GM21526 (cell line): ENCODE results near the gene GABBR1.
"Not testable (repeated sequence)": the region's sequence is repeated elsewhere in the genome, so short reads cannot be mapped to it uniquely, and the experiment has no call there.

ENCODE experiments used
- ATAC-seq: cut with Tn5 transposase; IDR thresholded peaks from one replicate; pipeline ENCODE4 v1.9.1; 2021; ENCODE audit warnings: moderate library complexity; ENCODE audit not compliant: unreplicated experiment, low FRiP score

The GABBR1 gene

DNA sequence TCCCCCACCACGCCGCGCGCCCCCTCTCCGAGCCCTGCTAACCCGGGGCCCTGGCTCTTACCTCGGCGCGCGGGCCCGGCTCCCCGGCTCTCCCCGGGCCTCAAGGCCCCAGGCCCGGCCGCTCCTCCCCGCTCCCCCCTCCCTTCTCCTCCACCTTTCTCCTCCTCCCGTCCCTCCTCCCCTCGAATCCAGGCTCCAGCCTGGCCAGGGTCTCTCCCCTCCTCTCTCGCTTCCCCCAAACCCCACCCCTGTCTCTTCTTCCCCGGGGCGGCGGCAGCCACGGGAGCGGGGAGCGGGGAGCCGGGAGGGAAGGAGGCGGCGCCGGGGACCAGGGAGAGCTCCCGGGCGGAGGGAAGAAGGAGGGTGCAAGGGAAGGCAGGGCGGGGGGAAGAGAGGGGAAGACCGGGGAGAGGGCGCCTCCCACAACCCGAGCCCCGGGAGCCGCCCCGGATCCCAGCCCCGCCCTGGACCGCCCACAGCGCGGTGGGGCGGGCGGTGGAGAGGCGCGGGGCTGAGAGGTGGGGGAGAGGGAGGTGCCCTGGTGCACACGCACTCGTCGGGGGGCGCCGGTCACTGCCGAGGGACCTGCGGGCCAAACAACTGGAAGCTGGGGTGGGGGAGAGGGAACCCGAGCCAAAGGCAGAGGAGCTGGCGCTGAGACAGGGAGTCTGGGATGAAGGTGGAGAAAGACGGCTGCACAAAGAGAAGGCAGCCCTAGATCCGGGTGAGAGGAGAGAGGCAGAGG is at the start of gene GABBR1:
Gene GABBR1, minus strand, starts transcription at position 395 of the 745 bp plus-strand sequence. CDS start 798 bp downstream, outside the sequence.
- ATAC-seq: no peak

DNA sequence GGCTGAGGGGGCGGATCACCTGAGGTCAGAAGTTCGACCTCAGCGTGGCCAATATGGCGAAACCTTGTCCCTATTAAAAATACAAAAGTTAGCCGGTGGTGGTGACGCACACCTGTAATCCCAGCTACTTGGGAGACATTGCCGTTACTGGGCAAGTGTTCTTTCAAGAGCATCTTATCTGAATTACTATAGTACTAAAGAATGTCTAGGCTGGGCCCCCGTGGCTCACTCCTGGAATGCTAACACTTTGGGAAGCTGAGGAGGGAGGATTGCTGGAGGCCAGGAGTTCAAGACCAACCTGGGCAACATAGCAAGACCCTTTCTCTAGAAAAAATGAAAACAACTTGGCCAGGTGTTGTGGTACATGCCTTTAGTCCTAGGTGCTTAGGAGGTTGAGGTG is 48.8 kb upstream of the GABBR1 start:
- no peak for ATAC-seq

DNA sequence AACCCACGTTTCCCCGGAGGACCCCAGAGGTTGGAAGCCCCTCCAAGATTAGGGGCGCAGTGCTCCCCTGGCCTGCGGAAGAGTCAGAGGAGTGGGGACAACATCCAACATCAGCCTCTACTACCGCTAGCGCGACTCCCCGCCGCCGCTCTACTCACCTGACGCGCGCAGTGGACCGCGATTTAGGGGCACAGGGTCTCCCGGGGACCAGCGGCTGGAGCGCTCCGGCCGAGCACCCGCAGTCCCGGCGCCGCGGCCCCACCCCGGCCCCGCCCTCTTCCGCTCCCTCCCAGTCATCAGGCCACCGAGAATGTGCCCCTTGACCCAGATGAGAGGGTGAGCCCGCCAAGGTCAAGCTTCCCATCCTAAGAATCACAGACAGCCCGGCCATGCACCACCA is 47.9 kb upstream of the GABBR1 start, which contains the start of gene ZFP57:
Gene ZFP57, minus strand, starts transcription at position 249 of the 400 bp plus-strand sequence. CDS start 4,149 bp downstream, outside the sequence.
- no peak for ATAC-seq

DNA sequence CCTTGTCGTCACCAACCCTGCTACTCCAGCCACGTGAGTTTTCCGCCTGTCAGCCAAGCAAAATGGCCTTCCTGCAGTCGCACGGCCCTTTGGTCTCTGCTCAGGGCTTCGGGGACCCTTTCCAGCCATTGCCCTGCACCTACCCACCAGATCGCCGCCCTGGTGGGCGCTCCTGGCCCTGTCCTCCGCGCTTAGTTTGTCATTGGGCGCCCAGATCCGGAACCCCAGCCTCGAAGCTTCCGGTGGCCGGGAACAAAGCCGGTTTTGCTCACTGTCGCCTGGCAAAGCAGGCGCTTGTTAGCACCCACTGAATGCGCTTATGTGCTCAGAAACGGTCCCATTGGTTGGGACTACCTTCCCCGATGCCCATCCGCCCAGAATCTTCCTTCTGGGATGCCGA is 47.4 kb upstream of the GABBR1 start:
- ATAC-seq: no peak

DNA sequence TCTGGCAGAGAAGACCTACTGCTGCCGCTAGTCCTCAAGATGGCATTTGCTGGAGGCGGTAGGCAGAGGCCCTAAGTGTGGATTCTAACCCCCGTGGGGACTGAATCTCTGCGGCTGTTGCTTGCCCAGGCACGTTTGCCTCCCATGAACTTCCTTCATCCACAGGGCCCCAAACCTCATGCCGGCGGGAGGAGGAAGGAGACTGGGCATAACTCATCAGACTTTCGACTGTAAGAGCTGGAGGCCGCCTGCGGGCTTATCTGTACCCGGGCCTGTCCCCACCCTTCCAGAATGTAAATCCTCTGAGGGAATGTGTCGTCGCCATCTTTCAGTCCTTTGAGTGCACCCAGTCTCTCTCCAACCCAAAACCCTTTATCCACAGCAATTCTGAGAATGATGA is 47.0 kb upstream of the GABBR1 start:
- no peak for ATAC-seq

DNA sequence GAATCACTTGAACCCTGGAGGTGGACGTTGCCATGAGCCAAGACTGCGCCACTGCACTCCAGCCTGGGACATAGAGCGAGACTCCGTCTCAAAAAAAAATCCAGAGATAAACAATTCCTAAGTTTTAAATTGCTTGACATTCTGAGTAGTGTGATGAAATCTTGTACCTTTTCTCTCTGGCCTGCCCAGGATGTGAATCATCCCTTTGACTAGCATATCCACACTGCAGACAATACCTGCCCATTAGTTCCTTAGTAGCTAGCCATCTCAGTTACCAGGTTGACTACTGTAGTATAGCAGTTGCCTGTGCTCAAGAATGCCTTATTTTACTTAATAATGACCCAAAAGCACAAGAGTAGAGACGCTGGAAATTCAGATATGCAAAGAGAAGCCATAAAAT is 45.1 kb upstream of the GABBR1 start:
- ATAC-seq: no peak

DNA sequence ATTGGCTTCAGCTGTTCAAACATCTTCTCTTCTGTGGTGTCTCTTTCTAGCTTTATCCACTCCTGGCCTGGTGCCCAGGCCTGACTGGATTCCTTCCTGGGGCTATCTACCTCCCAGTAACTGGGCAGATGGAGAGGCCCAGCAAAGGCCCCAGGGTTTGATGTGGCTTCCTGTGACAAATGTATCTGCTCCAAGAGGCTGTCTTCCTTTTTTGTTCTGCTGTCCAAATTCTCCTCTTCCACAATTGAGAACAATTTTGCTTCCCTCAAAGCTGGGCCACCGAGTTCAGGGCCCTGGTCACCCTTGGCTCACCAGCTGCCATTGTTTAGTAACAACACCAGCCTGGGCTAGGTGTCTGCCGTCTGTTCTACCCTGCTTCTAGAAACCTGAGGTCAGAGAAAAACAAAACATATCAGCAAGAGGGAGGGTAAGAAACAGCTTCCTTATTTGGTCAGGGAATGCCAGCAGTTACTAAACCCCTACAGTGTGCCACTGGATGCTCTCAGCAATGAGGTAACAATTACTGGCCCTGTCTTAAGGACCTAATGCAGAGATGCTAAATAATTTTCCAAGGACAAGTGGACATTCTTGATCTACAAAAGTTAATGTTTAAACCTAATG is 44.1 kb upstream of the GABBR1 start:
- ATAC-seq: no peak

DNA sequence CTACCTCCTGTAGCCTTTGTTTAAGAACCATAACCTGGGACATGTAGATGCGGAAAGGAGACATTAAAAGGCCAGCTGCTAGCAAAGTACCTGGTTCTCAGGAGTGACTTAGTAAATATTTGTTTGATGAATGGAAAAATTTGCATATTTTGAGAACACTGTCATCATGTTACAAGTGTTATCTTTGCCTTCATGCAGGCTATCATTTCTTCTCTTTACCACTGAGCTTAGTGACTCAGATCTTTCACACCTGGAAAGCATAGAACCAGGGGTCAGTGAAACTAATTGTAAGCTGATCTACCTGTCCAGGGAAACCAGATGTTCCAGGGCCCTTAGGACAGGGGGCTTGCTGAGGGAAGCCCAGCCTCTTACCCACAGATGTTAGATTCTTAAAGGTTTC is 42.6 kb upstream of the GABBR1 start:
- ATAC-seq: no peak

DNA sequence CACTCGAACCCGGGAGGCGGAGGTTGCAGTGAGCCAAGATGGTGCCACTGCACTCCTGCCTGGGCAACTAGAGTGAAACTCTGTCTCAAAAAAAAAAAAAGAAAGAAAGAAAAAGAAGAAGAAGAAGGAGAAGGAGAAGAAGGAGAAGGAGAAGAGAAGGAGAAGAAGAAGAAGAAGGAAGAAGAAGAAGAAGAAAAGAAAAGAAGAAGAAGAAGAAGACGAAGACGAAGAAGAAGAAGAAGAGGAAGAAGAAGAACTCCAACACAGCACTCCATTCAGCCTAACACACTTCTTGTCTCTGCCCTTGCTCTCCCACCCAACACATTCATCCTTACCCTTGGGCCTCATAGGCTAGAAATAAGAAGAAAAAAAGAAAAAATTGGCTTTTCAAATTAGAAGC is 41.0 kb upstream of the GABBR1 start:
- ATAC-seq: no peak

DNA sequence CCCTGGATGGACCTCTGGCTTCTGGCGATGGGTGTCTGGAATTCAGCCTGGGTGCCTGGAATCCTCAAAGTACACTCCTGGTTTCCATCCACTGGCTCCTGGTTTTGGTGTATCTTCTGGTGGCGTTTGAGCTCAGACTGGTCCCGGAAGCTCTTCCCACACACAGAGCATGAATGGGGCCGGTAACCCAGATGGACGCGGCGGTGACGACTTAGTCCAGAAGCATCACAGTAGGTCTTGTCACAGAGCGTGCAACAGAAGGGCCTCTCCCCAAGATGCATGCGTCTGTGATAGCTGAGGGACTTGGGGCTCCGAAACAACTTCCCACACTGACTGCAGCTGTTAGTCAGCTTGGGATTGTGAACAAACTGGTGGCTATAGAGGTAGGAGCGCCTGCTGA is 40.2 kb upstream of the GABBR1 start:
- no peak for ATAC-seq

DNA sequence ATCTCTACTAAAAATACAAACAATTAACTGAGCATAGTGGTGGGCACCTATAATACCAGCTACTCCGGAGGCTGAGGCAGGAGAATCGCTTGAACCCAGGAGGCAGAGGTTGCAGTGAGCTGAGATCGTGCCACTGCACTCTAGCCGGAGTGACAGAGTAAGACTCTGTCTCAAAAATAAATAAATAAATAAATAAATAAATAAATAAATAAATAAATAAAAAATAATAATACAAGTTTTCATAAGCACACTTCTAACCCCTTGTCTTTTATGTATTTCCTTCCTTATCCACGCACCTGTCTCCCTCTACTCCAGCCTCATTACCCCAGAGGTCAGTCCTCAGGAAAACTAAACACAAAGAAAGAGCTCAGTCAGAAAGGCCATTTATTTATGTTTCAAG is 39.1 kb upstream of the GABBR1 start:
- not testable (repeated sequence) for ATAC-seq

DNA sequence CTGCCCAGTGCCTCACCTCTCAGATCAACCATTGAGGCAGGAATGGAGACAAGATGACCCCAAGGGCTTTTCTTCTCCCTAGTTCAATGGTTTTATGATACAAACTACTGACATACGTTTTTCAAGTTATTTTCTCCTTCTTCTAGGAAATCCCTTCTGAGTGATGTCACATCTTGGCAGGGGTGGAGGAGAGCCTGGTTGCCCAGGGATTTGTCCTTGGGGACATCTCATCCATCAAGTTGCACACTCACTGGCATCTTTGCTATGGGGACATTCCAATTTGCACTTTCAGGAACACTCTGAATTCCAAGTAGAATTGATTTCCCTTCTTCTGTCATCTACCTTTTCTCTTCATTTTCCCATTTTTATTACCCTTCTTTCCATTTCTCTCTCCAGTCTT is 38.0 kb upstream of the GABBR1 start:
- ATAC-seq: no peak

DNA sequence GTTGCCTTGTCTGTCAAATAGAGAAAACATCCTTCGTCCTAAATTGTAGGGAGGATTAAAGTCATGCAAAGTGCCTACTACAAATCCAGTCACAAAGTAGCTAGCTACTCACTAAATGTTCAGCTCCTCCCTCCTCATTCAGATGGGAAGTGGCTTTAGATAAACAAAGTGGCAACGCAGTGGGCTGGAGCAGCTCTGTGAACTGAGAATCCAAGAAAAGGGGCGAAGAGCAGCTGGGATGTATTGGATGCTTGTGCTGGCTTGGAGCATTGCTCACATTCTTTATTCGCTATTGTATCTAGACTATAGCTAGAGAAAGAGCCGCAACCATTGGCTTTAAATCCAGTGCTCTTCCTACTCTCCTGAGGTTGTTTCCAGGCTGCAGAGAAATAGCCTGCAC is 34.2 kb upstream of the GABBR1 start:
- no peak for ATAC-seq

DNA sequence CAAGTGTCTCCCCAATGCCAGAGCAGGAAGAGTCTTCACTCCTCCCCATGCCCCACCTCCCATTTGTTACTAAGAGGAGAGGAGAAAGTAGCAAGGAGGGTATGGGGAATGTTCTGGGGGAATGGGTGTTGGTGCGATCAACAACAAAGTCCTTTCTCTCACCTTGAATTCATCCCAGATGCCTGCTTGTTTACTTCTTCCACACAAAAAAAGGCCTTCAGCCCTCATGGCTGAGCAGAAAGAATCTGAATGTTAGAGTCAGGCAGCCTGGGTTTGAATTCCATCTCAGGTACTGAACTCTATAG is 33.8 kb upstream of the GABBR1 start:
- ATAC-seq: no peak

DNA sequence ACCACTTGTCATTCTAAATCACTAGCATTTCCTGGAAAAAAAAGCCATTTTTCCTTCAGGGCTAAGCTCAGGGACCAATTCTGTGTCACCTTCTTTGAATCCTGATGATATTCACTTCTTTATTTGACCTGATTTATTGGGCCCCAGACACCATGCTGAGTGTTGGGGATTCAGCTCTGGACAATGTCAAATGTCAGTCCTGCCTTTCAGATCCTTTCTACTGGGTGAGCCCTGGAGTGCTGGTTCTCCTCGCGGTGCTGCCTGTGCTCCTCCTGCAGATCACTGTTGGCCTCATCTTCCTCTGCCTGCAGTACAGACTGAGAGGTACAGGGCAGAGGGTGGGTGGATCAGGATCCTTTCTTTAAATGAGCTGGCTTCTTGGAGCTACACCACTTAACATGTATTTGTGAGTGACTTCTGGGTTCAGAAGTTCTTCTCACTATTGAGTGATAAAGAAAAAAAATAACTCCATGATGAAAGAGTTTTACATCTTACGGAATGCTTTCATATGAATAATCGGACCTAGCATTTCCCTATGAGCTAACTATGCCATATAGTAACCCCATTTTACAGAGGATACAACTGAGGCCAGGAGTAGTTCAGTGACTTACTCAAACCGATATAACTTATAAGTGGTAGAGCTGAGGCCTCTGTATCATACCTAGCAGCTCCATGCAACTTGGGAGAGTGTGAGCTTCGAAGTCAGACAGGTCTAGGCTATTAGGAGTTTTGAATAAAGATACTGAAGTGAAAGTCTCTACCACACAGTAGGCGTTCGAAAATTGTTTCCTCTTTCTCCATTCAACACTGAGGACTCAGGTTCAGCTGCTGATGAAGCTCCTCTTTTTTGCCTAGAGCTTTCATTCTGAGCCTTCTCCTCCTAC is 33.2 kb upstream of the GABBR1 start:
- ATAC-seq: no peak

DNA sequence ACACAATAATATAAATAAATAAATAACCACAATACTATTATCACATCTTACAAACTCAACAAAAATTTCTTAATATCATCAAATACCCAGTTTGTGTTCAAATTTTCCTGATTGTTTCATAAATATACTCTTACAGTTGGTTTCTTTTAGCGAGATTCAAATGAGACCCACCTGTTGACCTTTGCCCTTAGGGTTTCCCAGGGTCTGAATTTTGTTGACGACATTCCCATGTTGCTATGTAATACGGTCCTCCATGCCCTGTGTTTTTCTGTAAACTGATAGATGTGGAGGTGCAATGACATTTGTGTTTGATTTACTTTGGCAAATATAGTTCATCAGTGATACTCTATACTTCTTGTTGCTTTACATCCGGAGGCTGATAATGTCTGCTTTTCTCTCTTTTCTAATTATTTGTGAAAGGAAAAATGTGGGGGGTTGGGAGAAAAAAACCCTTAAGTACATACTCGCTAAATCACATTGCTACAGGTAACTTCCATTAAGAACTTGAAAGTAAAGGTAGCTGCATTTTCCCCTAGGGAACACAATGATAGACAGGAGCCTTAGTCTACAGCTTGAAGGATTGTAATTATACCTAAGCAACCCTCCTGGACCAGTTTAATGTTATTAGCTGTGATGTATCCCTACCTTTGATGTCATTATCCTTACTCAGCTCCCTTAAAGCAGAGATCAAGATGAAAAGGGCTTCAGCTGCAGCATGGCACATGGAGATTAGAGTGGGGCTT is 30.5 kb upstream of the GABBR1 start:
- ATAC-seq: no peak

DNA sequence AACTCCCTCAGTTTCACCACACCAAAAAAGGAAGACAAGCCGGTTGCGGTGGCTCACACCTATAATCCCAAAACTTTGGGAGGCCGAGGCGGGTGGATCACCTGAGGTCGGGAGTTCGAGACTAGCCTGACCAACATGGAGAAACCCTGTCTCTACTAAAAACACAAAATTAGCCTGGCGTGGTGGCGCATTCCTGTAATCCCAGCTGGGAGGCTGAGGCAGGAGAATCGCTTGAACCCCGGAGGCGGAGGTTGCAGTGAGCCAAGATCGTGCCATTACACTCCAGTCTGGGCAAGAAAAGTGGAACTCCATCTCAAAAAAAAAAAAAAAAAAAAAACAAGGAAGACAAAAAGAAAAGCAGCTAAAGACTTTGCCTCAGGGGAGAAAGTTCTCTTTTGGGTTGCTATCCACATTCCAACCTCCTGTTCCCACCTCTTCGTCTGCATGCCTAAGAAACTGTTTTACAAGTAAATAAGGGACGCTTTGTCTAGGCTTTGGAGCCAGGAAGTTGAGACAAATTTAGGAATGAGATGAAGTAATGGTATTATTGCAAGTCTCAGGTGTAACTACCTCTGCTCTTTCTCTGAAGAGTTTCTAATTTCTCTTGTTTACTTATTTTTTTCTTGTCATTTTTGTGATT is 28.6 kb upstream of the GABBR1 start:
- ATAC-seq: not testable (repeated sequence)

DNA sequence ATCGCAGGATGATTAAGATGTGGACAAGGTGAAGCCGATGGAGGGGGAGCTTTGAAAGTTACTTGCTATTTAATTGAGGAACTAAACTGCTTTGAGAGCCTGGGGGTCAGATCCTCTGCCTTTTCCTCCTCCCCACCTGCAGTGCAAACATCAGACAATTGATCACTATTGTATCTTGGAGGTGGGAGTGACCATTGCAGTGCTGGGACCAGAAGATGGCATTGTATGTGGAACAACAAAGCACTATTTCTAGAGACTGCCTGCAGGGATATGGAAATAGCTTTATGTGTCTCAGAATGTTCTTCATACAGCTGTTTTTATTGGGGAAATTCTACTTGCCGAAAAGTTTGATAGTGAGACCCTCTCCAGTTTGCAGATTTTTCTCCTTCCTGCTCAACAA is 28.1 kb upstream of the GABBR1 start:
- no peak for ATAC-seq

DNA sequence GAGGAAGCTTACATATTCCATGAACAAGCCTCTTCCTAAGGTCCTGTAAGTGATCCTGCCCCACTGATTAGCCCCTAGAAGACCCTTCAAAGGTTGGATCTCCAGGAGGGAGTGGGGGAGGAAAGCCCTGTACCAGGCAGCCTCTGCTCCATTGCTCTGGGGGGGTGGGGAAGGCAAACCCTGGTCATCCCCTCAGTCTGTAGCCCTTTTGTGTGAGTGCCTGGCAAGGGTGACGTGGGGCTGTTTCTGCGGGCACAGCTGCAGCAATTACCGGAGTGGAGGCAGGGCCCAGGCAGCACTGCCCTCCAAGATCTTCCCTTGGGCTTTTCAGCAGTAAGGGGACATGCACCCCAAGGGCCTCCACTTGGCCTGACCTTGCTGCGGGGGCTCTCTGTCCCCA is 23.8 kb upstream of the GABBR1 start, which contains the start of gene MOG:
Gene MOG, plus strand, starts transcription at position 295 of the 400 bp plus-strand sequence. CDS start 118 bp downstream, outside the sequence.
- ATAC-seq: no peak

DNA sequence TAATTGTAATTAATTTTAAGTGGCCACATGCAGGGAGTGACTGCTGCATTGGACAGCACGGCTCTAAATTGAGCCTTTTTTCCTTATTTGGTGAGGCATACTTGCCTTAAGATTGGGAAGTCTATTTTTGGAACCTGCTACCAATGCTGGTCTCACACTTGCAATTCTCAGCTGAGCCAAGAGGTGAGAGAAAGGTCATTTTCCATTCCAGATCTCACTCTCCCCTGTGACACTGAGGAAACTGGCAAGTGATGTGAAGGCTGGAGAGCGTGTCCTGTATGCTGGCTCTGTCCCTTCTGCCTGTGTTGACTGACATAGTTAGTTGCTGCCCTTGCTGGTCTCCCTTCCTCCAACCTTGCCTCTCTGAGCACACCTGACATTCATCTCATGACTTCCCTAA is 23.2 kb upstream of the GABBR1 start:
- ATAC-seq: no peak
